CD4-positive, alpha-beta T cell (primary cell): ENCODE data around the gene DLL1. TPM values are rescaled to one million over a fixed set of nuclear protein-coding genes. Genes with fewer than 3 reads are reported as not detected.

ENCODE experiments used
- ATAC-seq: fragments of 200-7000 bp; cut with Tn5 transposase; one replicate; pipeline ENCODE4 v1.10.0; 2022; ENCODE audit warnings: mild to moderate bottlenecking; ENCODE audit not compliant: poor library complexity
- CTCF ChIA-PET: fragments of 350-600 bp; sonication (Branson Sonifier 250); formaldehyde crosslinking; loops from one replicate; lab custom pipeline; 2021; ENCODE audit warnings: antibody characterized with exemption, inconsistent platforms; lab: Charles Lee
- POLR2A ChIA-PET: fragments of 350-600 bp; sonication (Branson Sonifier 250); formaldehyde crosslinking; loops from one replicate; lab custom pipeline; 2021; ENCODE audit warnings: antibody characterized with exemption, inconsistent platforms; lab: Charles Lee
- DNase-seq, 14 experiments: peaks; one replicate each; pipeline ENCODE4 v3.0.0-alpha.2; 2013 to 2020; ENCODE audit warnings: mixed read lengths in 2 of 14
- H3K27ac ChIP-seq, 2 donors: one replicate each; pipeline versions ENCODE4 v1.5.1 to v1.7.0; 2013; ENCODE audit warnings: low read length in 2 of 2, low read depth in 1 of 2, mild to moderate bottlenecking in 1 of 2
- H3K27me3 ChIP-seq, 2 experiments: 1 replicate in 1 of 2; 2 replicates in 1 of 2; pipeline versions ENCODE4 v1.6.1 to v1.7.0; 2013; ENCODE audit warnings: low read length in 2 of 2, control low read depth in 1 of 2, mild to moderate bottlenecking in 1 of 2, moderate library complexity in 1 of 2; ENCODE audit not compliant: insufficient read depth in 2 of 2, control insufficient read depth in 1 of 2
- H3K36me3 ChIP-seq: one replicate; pipeline ENCODE4 v1.6.1; 2013; ENCODE audit warnings: low read length, control low read depth; ENCODE audit not compliant: insufficient read depth
- H3K4me1 ChIP-seq: one replicate; pipeline ENCODE4 v1.6.1; 2013; ENCODE audit warnings: low read length, control low read depth; ENCODE audit not compliant: insufficient read depth
- H3K4me3 ChIP-seq: one replicate; pipeline ENCODE4 v1.5.1; 2013; ENCODE audit warnings: mild to moderate bottlenecking, low read length, moderate library complexity
- H3K9me3 ChIP-seq, 2 experiments: 1 replicate in 1 of 2; 2 replicates in 1 of 2; pipeline versions ENCODE4 v1.6.1 to v1.7.0; 2013; ENCODE audit warnings: low read length in 2 of 2, mild to moderate bottlenecking in 2 of 2, control low read depth in 1 of 2, moderate library complexity in 1 of 2; ENCODE audit not compliant: control insufficient read depth in 1 of 2, insufficient read depth in 1 of 2
- H3K27ac Mint-ChIP-seq: one replicate; pipeline ENCODE4 v1.8.0; 2020; ENCODE audit warnings: mixed read lengths
- H3K27me3 Mint-ChIP-seq: one replicate; pipeline ENCODE4 v1.8.0; 2021; ENCODE audit warnings: mixed read lengths
- H3K36me3 Mint-ChIP-seq: one replicate; pipeline ENCODE4 v1.8.0; 2021; ENCODE audit warnings: low read depth, mixed read lengths
- H3K4me1 Mint-ChIP-seq: one replicate; pipeline ENCODE4 v1.8.0; 2021; ENCODE audit warnings: low read depth, mixed read lengths
- H3K4me3 Mint-ChIP-seq: one replicate; pipeline ENCODE4 v1.8.0; 2020; ENCODE audit warnings: mild to moderate bottlenecking, mixed read lengths
- H3K9me3 Mint-ChIP-seq: one replicate; pipeline ENCODE4 v1.8.0; 2020; ENCODE audit warnings: mixed read lengths
- intact Hi-C, 2 experiments: fragments of 100-400 bp; cut with DNase I in 1 of 2; cut with micrococcal nuclease in 1 of 2; formaldehyde crosslinking; loops; one replicate each; pipeline versions ENCODE4 v1.15.1 to v1.9.0; 2023 to 2025; cut with DNase I, micrococcal nuclease
- total RNA-seq, 174 experiments: library from RNA in 2 of 174; stranded (reverse) in 2 of 174; gene quantifications; one replicate each; pipeline ENCODE4 v1.2.3 and lab custom pipeline; 2021 to 2026
- TF ChIP-seq, protein P1 (sequence below): fragments of 200-600 bp; IDR thresholded peaks from one replicate; pipeline ENCODE4 v1.8.0; 2022; ENCODE audit warnings: antibody characterized with exemption, mild to moderate bottlenecking

Gene DLL1
- total RNA-seq, 2 experiments from 2014 or later: 7.1 to 7.2 TPM

DNA sequence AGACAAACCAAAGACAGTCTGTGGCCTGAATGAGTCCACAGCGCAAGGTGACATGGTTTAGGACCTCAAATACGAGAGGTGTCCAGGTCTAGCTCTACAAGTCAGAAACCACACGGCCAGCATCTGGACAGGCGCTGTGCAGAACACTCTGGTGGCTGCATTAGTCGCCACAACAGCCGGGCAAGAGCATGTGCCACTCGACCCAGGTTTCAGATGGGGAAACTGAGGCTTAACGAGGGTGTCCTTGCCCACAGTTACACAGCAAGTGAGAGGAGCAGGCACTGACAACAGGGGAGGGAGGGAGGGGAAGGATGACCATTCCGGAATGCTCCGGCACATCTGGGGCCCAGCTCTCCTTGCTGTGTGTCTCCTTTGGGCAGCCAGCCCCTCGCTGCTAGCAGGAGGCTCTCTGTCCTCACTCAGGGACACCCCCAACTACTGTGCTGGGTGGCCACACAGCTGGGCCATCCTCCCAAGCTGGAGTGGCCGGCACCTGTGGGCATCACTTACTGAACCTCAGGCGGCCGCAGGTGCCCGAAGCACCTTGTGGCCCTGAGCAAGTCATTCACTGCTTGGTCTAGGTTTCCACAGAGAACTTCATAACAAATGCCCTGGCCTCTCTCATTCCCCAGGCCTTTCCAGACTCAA, 6.6 kb downstream of the DLL1 start:
- no peak overlapping the region for H3K27ac ChIP-seq
- peaks cover 17% of the 10 kb centered on the region for H3K36me3 Mint-ChIP-seq
- no peaks in the 10 kb centered on the region for H3K36me3 ChIP-seq
- peaks cover 0 to 19% of the 10 kb centered on the region in 2 experiments for H3K9me3 ChIP-seq
- H3K9me3 Mint-ChIP-seq: no peaks in the 10 kb centered on the region
- DNase-seq: no peak
- H3K4me3 Mint-ChIP-seq: no peak overlapping the region
- ChIA-PET CTCF (no interaction called here), POLR2A (interaction anchor here (0.6 kb wide), 1 partner anchor 447 kb away, joined by 3 read pairs; no protein-coding TSS in a partner anchor)
- H3K4me1 ChIP-seq: peaks cover 26% of the 10 kb centered on the region
- H3K27me3 ChIP-seq: peaks cover 8 to 17% of the 10 kb centered on the region in 2 experiments
- intact Hi-C loops: no loop called here
- ATAC-seq: no peak
- peaks cover 18% of the 10 kb centered on the region for H3K27me3 Mint-ChIP-seq
- no peak overlapping the region for H3K4me3 ChIP-seq
- H3K27ac Mint-ChIP-seq: no peak overlapping the region
- TF ChIP-seq, protein P1, sequence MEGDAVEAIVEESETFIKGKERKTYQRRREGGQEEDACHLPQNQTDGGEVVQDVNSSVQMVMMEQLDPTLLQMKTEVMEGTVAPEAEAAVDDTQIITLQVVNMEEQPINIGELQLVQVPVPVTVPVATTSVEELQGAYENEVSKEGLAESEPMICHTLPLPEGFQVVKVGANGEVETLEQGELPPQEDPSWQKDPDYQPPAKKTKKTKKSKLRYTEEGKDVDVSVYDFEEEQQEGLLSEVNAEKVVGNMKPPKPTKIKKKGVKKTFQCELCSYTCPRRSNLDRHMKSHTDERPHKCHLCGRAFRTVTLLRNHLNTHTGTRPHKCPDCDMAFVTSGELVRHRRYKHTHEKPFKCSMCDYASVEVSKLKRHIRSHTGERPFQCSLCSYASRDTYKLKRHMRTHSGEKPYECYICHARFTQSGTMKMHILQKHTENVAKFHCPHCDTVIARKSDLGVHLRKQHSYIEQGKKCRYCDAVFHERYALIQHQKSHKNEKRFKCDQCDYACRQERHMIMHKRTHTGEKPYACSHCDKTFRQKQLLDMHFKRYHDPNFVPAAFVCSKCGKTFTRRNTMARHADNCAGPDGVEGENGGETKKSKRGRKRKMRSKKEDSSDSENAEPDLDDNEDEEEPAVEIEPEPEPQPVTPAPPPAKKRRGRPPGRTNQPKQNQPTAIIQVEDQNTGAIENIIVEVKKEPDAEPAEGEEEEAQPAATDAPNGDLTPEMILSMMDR: no peak
- H3K4me1 Mint-ChIP-seq: peaks cover 34% of the 10 kb centered on the region

DNA sequence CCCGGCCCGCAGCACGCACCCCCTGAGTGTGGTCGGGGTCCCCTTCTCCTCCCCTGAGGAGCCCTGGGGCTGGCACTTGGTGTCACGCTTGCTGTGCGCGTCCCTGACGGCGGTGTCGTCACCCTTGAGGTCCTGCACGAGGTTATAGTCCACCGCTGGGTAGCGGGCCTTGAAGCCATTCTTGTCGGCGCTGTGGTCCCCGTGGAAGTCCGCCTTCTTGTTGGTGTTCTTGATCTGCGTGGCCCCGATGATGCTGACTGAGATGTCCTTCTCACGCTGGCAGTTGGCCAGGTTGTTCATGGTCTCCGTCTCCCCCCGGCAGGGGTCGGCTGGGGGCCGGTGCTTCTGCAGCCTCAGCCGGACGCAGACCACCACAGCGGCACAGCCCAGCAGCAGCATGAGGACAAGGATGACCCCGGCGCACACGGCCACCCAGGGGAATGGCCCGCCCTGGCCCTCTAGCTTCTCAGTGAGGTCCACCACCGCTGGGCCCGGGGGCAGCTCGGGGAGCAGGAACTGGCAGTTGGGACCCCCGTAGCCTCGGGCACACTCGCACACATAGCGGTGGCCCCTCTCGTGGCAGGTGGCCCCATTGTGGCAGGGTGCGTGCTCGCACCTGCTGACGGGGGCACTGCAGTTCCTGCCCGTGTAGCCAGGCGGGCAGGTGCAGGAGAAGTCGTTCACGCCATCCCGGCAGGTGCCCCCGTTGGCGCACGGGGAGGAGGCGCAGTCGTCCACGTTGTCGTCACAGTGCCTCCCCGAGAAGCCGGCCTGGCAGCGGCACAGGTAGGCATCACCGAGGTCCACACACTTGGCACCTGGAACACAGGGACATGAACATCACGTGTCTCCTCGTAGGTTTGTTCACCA, 7.4 kb downstream of the DLL1 start:
- TF ChIP-seq, protein P1: no peak
- Mint-ChIP-seq H3K4me3 (no peak overlapping the region), H3K9me3 (no peaks in the 10 kb centered on the region), H3K27me3 (peaks cover 12% of the 10 kb centered on the region), H3K4me1 (peaks cover 35% of the 10 kb centered on the region), H3K27ac (no peak overlapping the region), H3K36me3 (peaks cover 10% of the 10 kb centered on the region)
- H3K4me3 ChIP-seq: no peak overlapping the region
- DNase-seq (no peak), ATAC-seq (no peak)
- H3K27me3 ChIP-seq: peaks cover 8 to 12% of the 10 kb centered on the region in 2 experiments
- POLR2A ChIA-PET: interaction anchor here (0.6 kb wide), 1 partner anchor 446 kb away, joined by 3 read pairs; no protein-coding TSS in a partner anchor
- H3K9me3 ChIP-seq: peaks cover 0 to 19% of the 10 kb centered on the region in 2 experiments
- CTCF ChIA-PET: no interaction called here
- H3K4me1 ChIP-seq: peaks cover 28% of the 10 kb centered on the region
- no peaks in the 10 kb centered on the region for H3K36me3 ChIP-seq
- no peak overlapping the region for H3K27ac ChIP-seq
- intact Hi-C loops: no loop called here

DNA sequence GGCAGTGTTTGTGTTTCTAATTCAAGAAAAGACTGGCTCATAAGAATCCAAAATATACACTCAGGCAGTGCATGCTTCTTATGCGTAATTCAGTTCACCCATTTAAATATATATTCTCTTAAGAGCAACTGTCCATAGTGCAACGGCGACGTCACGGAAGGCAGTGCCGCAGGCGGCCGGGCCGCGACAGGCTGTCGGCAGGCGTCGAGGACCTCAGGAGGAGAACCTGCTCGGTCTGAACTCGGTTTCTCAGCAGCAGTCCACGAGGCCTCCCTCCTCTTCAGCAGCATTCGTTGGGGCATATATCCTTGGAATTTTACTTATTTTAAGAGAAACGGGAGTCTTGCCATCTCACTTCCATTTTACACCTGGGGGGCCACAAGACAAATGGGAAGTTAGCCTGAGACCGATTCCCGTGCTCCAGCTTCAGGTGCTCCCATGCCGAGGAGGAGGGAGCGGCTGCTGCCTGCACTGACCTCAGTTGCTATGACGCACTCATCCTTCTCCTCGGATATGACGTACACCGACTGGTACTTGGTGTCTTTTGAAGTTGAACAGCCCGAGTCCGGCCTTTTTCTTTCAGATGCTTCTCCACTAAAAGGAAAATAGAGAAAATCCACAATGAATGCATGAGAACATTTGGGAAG, 8.2 kb downstream of the DLL1 start:
- H3K9me3 Mint-ChIP-seq: no peaks in the 10 kb centered on the region
- peaks cover 11% of the 10 kb centered on the region for H3K27me3 Mint-ChIP-seq
- H3K27me3 ChIP-seq: peaks cover 7 to 8% of the 10 kb centered on the region in 2 experiments
- H3K9me3 ChIP-seq: peaks cover 0 to 15% of the 10 kb centered on the region in 2 experiments
- CTCF ChIA-PET: interaction anchor here (0.6 kb wide), 1 partner anchor 193 kb away, joined by 3 read pairs; no protein-coding TSS in a partner anchor
- H3K36me3 ChIP-seq: no peaks in the 10 kb centered on the region
- H3K27ac ChIP-seq: no peak overlapping the region
- DNase-seq: no peak
- ATAC-seq: no peak
- H3K4me3 Mint-ChIP-seq: no peak overlapping the region
- POLR2A ChIA-PET: no interaction called here
- peaks cover 38% of the 10 kb centered on the region for H3K4me1 Mint-ChIP-seq
- H3K27ac Mint-ChIP-seq: no peak overlapping the region
- peaks cover 30% of the 10 kb centered on the region for H3K4me1 ChIP-seq
- intact Hi-C loops: no loop called here
- H3K4me3 ChIP-seq: no peak overlapping the region
- peaks cover 9% of the 10 kb centered on the region for H3K36me3 Mint-ChIP-seq
- TF ChIP-seq, protein P1: no peak
